Retinal pigment epithelial cell (primary cell): ENCODE measurements around the gene TNMD.

Experiments used
- DNase-seq: peaks from one replicate; pipeline ENCODE4 v3.0.0-alpha.2; 2010; ENCODE audit warnings: low read depth
- H3K4me3 ChIP-seq: 2 replicates; pipeline ENCODE4 v1.5.1; 2011; ENCODE audit warnings: mild to moderate bottlenecking, low read length, control low read depth, moderate library complexity
- CTCF ChIP-seq: conservative IDR thresholded peaks from 2 replicates; pipeline ENCODE4 v1.5.1; 2011; ENCODE audit warnings: low read depth, low read length, control low read depth, inconsistent platforms

The TNMD gene

DNA sequence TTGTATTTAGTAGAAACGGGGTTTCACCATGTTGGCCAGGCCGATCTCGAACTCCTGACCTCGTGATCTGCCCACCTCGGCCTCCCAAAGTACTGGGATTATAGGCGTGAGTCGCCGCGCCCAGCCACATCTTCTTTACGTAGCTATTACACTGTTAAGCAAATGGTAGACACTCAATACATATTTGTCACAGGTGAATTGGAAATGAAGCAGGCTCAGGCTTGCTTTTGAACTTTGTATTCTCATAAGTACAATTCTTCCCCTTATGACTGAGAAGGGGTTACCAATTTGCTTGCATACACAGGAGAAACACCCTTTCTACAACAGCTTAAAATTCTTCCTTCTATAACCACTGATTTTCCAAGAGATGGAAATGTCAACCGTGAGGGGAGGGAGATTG lies 58.5 kb downstream of the TNMD start:
- no peak overlapping the region for H3K4me3 ChIP-seq
- no peak for DNase-seq
- no peak for TF ChIP-seq CTCF

DNA sequence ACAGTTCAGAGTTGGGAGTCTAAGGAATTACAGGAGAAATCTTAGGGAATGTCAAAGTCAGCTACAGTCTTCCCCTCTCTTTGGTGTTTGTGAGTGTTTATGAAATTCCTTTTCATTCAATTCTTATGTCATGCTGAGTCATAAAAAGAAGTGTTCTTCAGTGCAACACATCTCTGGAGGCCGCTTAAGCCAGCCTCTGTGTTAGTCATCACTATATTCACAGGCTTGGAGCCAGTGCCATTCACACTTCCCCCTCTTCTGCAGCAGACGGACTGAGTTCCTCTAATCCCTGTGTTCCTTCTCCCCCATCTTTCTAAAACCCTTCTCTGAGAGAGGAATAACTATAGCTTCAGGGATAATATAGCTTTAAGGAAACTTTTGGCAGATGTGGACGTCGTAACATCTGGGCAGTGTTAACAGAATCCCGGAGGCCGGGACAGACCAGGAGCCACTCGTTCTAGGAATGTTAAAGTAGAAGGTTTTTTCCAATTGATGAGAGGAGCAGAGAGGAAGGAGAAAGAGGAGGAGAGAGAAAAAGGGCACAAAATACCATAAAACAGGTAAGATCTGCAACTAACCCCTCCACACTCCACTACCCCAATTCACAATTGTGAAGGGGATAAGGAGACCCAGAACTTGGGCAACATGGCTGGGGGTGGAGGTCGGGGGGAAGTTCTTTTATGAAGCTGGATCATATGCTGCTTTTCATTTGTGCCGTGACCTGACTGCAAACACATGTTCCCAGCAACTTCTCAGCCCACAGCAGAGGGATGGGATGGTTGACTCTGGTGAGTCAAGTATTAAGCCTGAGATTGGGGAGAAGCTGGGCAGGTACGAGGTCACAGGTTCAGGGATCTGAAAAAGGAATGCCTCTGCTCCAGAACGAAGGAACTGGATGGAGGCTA lies 59.5 kb downstream of the TNMD start, which contains the start of gene SRPX2:
Gene SRPX2 (plus strand): TSS at position 244 of the 905 bp plus-strand sequence. CDS start 2,124 bp downstream, outside the sequence.
- DNase-seq = peak; percentile 77
- no peak for TF ChIP-seq CTCF

GRCh38 chrX:100645106-100645505 lies 60.4 kb downstream of the TNMD start:
- no peak overlapping the region for H3K4me3 ChIP-seq
- no peak for DNase-seq
- TF ChIP-seq CTCF = no peak

More for the DNA sequence above, 59.5 kb downstream of the TNMD start, which contains the start of gene SRPX2:
- H3K4me3 ChIP-seq = peak within 1 kb of the TSS; percentile 12

GRCh38 chrX:100647095-100647494 lies 62.4 kb downstream of the TNMD start:
- H3K4me3 ChIP-seq = no peak overlapping the region
- no peak for DNase-seq
- no peak for TF ChIP-seq CTCF

DNA sequence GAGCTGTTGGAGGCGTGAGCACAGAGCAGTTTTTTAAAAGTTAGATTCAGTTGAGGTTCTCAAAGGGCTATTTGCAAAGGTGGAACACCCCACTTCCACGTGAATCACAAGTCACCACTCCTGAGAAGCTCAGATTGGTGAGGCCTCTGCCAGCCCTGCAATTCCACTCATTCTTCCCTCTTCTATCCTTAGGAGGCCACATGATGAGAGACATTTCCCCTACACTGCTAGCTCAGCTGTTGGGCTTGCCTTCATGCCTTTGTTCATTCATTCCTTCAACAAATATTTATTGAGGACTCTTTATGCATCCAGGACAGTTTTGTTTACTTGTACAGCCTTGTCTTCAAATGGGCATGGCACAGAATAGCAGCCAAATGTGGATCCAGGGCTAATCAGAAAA lies 63.0 kb downstream of the TNMD start:
- no peak for TF ChIP-seq CTCF
- H3K4me3 ChIP-seq = no peak overlapping the region
- DNase-seq = no peak

DNA sequence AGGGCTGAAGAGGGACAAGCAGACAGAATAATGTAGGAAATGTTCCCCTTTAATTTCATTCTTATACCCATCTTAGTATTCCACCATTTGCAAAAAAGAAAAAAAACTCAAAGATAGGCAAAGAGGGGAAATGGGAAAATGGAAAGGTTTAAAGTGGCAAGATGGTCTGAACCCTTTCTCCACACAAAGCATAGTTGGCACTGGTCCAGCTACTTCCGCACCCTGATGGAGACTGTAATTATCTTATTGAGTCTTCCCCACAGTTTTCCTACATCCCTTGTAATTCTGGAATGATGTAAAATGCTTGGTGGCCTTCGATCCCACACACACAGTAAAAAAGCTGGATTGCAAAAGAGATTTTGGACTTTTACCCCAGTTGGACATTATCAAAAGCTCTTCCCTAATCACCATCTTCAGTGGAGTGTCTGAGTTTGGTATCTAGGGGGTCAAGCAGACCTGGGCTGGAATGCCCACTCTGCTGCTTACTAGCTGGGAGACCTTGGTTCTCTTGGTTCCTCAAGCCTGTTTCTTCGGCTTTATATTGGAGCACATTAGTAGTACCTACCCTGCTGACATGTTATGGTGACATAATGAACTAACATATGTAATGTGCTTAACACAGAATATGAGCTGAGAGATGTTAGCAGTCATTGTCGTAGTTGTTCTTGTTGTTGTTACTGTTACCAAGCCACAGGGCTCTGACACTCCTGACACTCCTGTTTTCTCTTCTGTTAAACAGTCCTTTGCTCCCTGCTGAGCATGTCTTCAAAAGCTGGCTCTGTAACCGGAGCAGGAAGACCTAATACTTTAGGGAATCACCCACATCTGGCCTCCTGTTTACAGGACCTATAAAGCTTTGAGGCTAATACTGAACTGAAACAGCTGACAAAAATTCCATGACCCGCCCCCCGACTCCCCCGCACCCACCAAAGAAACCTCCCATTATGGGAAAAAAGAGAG lies 64.0 kb downstream of the TNMD start:
- DNase-seq = no peak
- TF ChIP-seq CTCF = no peak
- H3K4me3 ChIP-seq = no peak overlapping the region
